ENCODE measurements around the gene DALRD3. TPM values are rescaled to one million over a fixed set of nuclear protein-coding genes. Genes with fewer than 3 reads are reported as not detected.
A peak's percentile ranks its signal among the peaks of the same experiment; 100 is the strongest.
"Not testable (repeated sequence)": the region's sequence is repeated elsewhere in the genome, so short reads cannot be mapped to it uniquely, and the experiment has no call there.

The DALRD3 gene
- total and polyA plus RNA-seq, 5 donors from 2014 or later, result 22.2 to 40.8 (median 30.8) TPM

- no peak for DNase-seq
- Mint-ChIP-seq H3K27ac (peak overlapping the region in 1 of 3 donors; percentile 48), H3K27me3 (no peaks in the 10 kb centered on the region), H3K4me3 (peak overlapping the region in 2 of 4 donors; percentile 72 to 88), H3K4me1 (peaks cover 5 to 42% (median 17%) of the 10 kb centered on the region in 4 donors), H3K9me3 (no peaks in the 10 kb centered on the region), H3K36me3 (peaks cover 15% of the 10 kb centered on the region)
- peaks cover 47% of the 10 kb centered on the region for H3K36me3 ChIP-seq (ENCODE audit: control insufficient read depth, insufficient read depth, low read length)
- H3K4me3 ChIP-seq (ENCODE audit: low read depth, low read length), result no peak overlapping the region
- no peak for ATAC-seq (ENCODE audit: low read depth in 2 of 2)
- H3K4me1 ChIP-seq (ENCODE audit: control insufficient read depth, insufficient read depth, low read length, poor library complexity, severe bottlenecking), result peaks cover 23% of the 10 kb centered on the region
- H3K27ac ChIP-seq (ENCODE audit: insufficient read depth, low read length, poor library complexity, severe bottlenecking), result no peak overlapping the region
- H3K27me3 ChIP-seq (ENCODE audit: control insufficient read depth, insufficient read depth, low read length), result no peaks in the 10 kb centered on the region
- no peaks in the 10 kb centered on the region for H3K9me3 ChIP-seq (ENCODE audit: control insufficient read depth in 2 of 2, low read length in 2 of 2)
These were observed 3.3 kb downstream of the DALRD3 start for GRCh38 chr3:49015072-49015471.

GRCh38 chr3:49013738-49014660 lies 4.4 kb downstream of the DALRD3 start:
- Histone ChIP-seq H3K27ac (ENCODE audit: insufficient read depth, low read length, poor library complexity, severe bottlenecking) (no peak overlapping the region), H3K4me1 (ENCODE audit: control insufficient read depth, insufficient read depth, low read length, poor library complexity, severe bottlenecking) (peaks cover 12% of the 10 kb centered on the region), H3K36me3 (ENCODE audit: control insufficient read depth, insufficient read depth, low read length) (peaks cover 47% of the 10 kb centered on the region), H3K4me3 (ENCODE audit: low read depth, low read length) (no peak overlapping the region), H3K27me3 (ENCODE audit: control insufficient read depth, insufficient read depth, low read length) (no peaks in the 10 kb centered on the region), H3K9me3 (ENCODE audit: control insufficient read depth in 2 of 2, low read length in 2 of 2) (no peaks in the 10 kb centered on the region)
- peaks cover 15% of the 10 kb centered on the region for H3K36me3 Mint-ChIP-seq
- peaks cover 5 to 38% (median 19%) of the 10 kb centered on the region in 4 donors for H3K4me1 Mint-ChIP-seq
- peak in 2 of 3 donors; percentile 29 to 68 for DNase-seq
- no peaks in the 10 kb centered on the region for H3K9me3 Mint-ChIP-seq
- peak overlapping the region in 3 of 4 donors; percentile 11 to 51 (median 47) for H3K4me3 Mint-ChIP-seq
- peak; percentile 32 to 60 for ATAC-seq (ENCODE audit: low read depth in 2 of 2)
- H3K27ac Mint-ChIP-seq, result peak overlapping the region in 1 of 3 donors; percentile 36
- no peaks in the 10 kb centered on the region for H3K27me3 Mint-ChIP-seq

GRCh38 chr3:49013113-49013737 lies 5.2 kb downstream of the DALRD3 start:
- no peak for DNase-seq

DNA sequence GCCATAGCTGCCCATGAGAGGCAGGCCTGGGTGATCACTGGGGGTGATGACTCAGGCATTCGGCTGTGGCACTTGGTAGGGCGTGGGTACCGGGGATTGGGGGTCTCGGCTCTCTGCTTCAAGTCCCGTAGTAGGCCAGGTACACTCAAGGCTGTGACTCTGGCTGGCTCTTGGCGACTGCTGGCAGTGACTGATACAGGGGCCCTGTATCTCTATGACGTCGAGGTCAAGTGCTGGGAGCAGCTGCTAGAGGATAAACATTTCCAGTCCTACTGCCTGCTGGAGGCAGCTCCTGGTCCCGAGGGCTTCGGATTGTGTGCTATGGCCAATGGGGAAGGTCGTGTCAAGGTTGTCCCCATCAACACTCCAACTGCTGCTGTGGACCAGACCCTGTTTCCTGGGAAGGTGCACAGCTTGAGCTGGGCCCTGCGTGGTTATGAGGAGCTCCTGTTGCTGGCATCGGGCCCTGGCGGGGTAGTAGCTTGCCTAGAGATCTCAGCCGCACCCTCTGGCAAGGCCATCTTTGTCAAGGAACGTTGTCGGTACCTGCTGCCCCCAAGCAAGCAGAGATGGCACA lies 5.9 kb downstream of the DALRD3 start:
- Mint-ChIP-seq H3K36me3 (peaks cover 15% of the 10 kb centered on the region), H3K27me3 (no peaks in the 10 kb centered on the region), H3K4me3 (peak overlapping the region in 1 of 4 donors; percentile 51), H3K27ac (no peak overlapping the region), H3K9me3 (no peaks in the 10 kb centered on the region), H3K4me1 (peaks cover 0 to 44% (median 25%) of the 10 kb centered on the region in 4 donors)
- Histone ChIP-seq H3K4me3 (ENCODE audit: low read depth, low read length) (no peak overlapping the region), H3K9me3 (ENCODE audit: control insufficient read depth in 2 of 2, low read length in 2 of 2) (no peaks in the 10 kb centered on the region), H3K4me1 (ENCODE audit: control insufficient read depth, insufficient read depth, low read length, poor library complexity, severe bottlenecking) (peaks cover 14% of the 10 kb centered on the region), H3K27ac (ENCODE audit: insufficient read depth, low read length, poor library complexity, severe bottlenecking) (no peak overlapping the region), H3K36me3 (ENCODE audit: control insufficient read depth, insufficient read depth, low read length) (peaks cover 47% of the 10 kb centered on the region), H3K27me3 (ENCODE audit: control insufficient read depth, insufficient read depth, low read length) (no peaks in the 10 kb centered on the region)
- ATAC-seq (ENCODE audit: low read depth in 2 of 2) (no peak), DNase-seq (no peak)

More at GRCh38 chr3:49013113-49013737, 5.2 kb downstream of the DALRD3 start:
- no peaks in the 10 kb centered on the region for H3K27me3 Mint-ChIP-seq
- H3K4me3 ChIP-seq (ENCODE audit: low read depth, low read length), result no peak overlapping the region
- no peak for ATAC-seq (ENCODE audit: low read depth in 2 of 2)
- peaks cover 15% of the 10 kb centered on the region for H3K36me3 Mint-ChIP-seq
- H3K36me3 ChIP-seq (ENCODE audit: control insufficient read depth, insufficient read depth, low read length), result peaks cover 47% of the 10 kb centered on the region
- H3K4me1 Mint-ChIP-seq, result peaks cover 0 to 41% (median 23%) of the 10 kb centered on the region in 4 donors
- H3K9me3 Mint-ChIP-seq, result no peaks in the 10 kb centered on the region
- no peak overlapping the region for H3K27ac Mint-ChIP-seq
- H3K27me3 ChIP-seq (ENCODE audit: control insufficient read depth, insufficient read depth, low read length), result no peaks in the 10 kb centered on the region
- no peaks in the 10 kb centered on the region for H3K9me3 ChIP-seq (ENCODE audit: control insufficient read depth in 2 of 2, low read length in 2 of 2)
- H3K4me3 Mint-ChIP-seq, result peak overlapping the region in 1 of 4 donors; percentile 49
- no peak overlapping the region for H3K27ac ChIP-seq (ENCODE audit: insufficient read depth, low read length, poor library complexity, severe bottlenecking)
- H3K4me1 ChIP-seq (ENCODE audit: control insufficient read depth, insufficient read depth, low read length, poor library complexity, severe bottlenecking), result peaks cover 12% of the 10 kb centered on the region

GRCh38 chr3:49009396-49009795 lies 9.0 kb downstream of the DALRD3 start:
- Histone ChIP-seq H3K27ac (ENCODE audit: insufficient read depth, low read length, poor library complexity, severe bottlenecking) (peak overlapping the region; percentile 25), H3K9me3 (ENCODE audit: control insufficient read depth in 2 of 2, low read length in 2 of 2) (no peaks in the 10 kb centered on the region), H3K27me3 (ENCODE audit: control insufficient read depth, insufficient read depth, low read length) (no peaks in the 10 kb centered on the region), H3K4me1 (ENCODE audit: control insufficient read depth, insufficient read depth, low read length, poor library complexity, severe bottlenecking) (peaks cover 19% of the 10 kb centered on the region), H3K4me3 (ENCODE audit: low read depth, low read length) (no peak overlapping the region), H3K36me3 (ENCODE audit: control insufficient read depth, insufficient read depth, low read length) (peaks cover 29% of the 10 kb centered on the region)
- Mint-ChIP-seq H3K27me3 (no peaks in the 10 kb centered on the region), H3K9me3 (no peaks in the 10 kb centered on the region), H3K4me3 (peak overlapping the region; percentile 44 to 94 (median 79)), H3K27ac (no peak overlapping the region), H3K36me3 (peaks cover 4% of the 10 kb centered on the region), H3K4me1 (peaks cover 0 to 37% (median 29%) of the 10 kb centered on the region in 4 donors)
- ATAC-seq (ENCODE audit: low read depth in 2 of 2) (no peak), DNase-seq (no peak)

DNA sequence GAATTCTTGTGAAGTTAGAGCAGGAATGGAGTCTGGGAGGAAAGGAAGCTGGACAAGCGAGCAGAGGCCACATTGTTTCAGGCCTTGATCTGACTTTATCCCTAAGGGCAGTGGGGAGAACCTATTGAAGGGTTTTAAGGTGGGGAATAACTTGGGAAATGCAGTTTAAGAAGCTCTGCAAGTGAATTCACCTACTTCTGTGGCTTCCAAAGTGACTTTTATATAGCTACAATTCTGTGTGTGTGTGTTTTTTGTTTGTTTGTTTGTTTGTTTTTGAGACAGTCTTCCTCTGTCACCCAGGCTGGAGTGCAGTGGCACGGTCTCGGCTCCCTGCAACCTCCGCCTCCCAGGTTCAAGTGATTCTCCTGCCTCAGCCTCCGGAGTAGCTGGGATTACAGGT lies 9.8 kb downstream of the DALRD3 start:
- ATAC-seq (ENCODE audit: low read depth in 2 of 2); H3K36me3 Mint-ChIP-seq; H3K27me3 Mint-ChIP-seq; H3K27me3 ChIP-seq (ENCODE audit: control insufficient read depth, insufficient read depth, low read length); DNase-seq; H3K9me3 Mint-ChIP-seq; H3K9me3 ChIP-seq (ENCODE audit: control insufficient read depth in 2 of 2, low read length in 2 of 2): not testable (repeated sequence)
- Histone ChIP-seq H3K36me3 (ENCODE audit: control insufficient read depth, insufficient read depth, low read length) (peaks cover 22% of the 10 kb centered on the region), H3K27ac (ENCODE audit: insufficient read depth, low read length, poor library complexity, severe bottlenecking) (peak overlapping the region; percentile 93), H3K4me1 (ENCODE audit: control insufficient read depth, insufficient read depth, low read length, poor library complexity, severe bottlenecking) (peaks cover 19% of the 10 kb centered on the region), H3K4me3 (ENCODE audit: low read depth, low read length) (peak overlapping the region; percentile 66)
- H3K4me3 Mint-ChIP-seq, result peak overlapping the region; percentile 90 to 99 (median 96)
- H3K27ac Mint-ChIP-seq, result peak overlapping the region in 2 of 3 donors; percentile 99 to 100
- H3K4me1 Mint-ChIP-seq, result peaks cover 0 to 32% (median 26%) of the 10 kb centered on the region in 4 donors

DNA sequence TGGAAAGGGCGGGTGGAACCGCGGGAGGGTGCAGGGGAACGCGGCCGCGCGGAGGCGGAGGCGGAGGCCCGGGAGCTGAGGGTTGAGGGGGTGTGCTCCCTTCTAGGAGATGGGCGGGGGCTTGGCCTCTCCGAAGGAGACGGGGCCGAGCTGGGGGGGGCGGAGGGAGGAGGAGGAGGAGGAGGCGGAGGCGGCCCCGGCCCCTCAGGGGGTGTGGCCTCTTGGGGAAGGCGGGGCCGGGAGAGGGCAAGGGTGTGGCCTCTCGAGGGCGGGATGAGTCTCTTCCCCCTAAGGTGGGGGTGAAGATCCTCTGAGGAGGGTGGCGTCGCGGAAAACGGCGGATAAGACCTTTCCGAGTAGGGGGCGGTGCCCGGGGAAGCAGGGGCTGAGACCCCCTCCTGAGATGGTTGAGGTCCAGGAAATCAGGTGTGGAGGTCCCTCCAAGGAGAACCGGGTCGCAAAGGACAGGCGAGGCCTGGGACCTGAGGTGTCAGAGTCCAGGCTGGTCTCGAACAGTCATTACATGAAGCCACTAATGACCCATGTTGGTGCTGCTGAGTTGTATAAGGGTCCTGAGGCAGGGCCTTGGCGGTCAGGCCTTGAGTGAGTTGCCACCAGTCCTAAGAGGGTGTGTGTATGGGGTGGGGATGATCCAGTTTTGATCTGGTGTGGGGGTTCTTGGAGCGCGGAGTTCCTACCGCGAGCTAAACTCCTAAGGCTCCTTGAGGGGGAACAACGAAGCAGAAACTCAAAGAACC lies 10.4 kb downstream of the DALRD3 start:
- peak overlapping the region; percentile 98 to 100 (median 99) for H3K27ac Mint-ChIP-seq
- H3K27me3 ChIP-seq (ENCODE audit: control insufficient read depth, insufficient read depth, low read length), result no peaks in the 10 kb centered on the region
- peak overlapping the region; percentile 93 for H3K27ac ChIP-seq (ENCODE audit: insufficient read depth, low read length, poor library complexity, severe bottlenecking)
- peak overlapping the region; percentile 66 for H3K4me3 ChIP-seq (ENCODE audit: low read depth, low read length)
- H3K4me1 ChIP-seq (ENCODE audit: control insufficient read depth, insufficient read depth, low read length, poor library complexity, severe bottlenecking), result peaks cover 19% of the 10 kb centered on the region
- peaks cover 16% of the 10 kb centered on the region for H3K36me3 ChIP-seq (ENCODE audit: control insufficient read depth, insufficient read depth, low read length)
- H3K27me3 Mint-ChIP-seq, result no peaks in the 10 kb centered on the region
- peaks cover 7% of the 10 kb centered on the region for H3K36me3 Mint-ChIP-seq
- H3K9me3 Mint-ChIP-seq, result no peaks in the 10 kb centered on the region
- H3K4me3 Mint-ChIP-seq, result peak overlapping the region; percentile 94 to 99 (median 97)
- peaks cover 0 to 30% (median 24%) of the 10 kb centered on the region in 4 donors for H3K4me1 Mint-ChIP-seq
- ATAC-seq (ENCODE audit: low read depth in 2 of 2) (peak; percentile 47 to 49), DNase-seq (peak; percentile 78 to 91 (median 86))
- no peaks in the 10 kb centered on the region for H3K9me3 ChIP-seq (ENCODE audit: control insufficient read depth in 2 of 2, low read length in 2 of 2)
